ENCODE data around the gene C14orf132. TPM values are rescaled to one million over a fixed set of nuclear protein-coding genes. Genes with fewer than 3 reads are reported as not detected.

Gene C14orf132
- total and polyA plus RNA-seq, 4 experiments from 2014 or later: 1.2 to 20.6 (median 9.7) TPM

GRCh38 chr14:96085369-96085768, 46.2 kb downstream of the C14orf132 start:
- intact Hi-C loops (cut with micrococcal nuclease): no loop called here
- H3K27ac Mint-ChIP-seq: peak overlapping the region in 1 of 7 donors; percentile 12

GRCh38 chr14:96086032-96086431, 46.9 kb downstream of the C14orf132 start:
- intact Hi-C loops (cut with micrococcal nuclease): no loop called here
- H3K9me3 ChIP-seq (ENCODE audit: control insufficient read depth in 1 of 2, low read length in 2 of 2): no peaks in the 10 kb centered on the region
- ChIA-PET CTCF (ENCODE audit: partially characterized antibody) (no interaction called here), POLR2A (ENCODE audit: partially characterized antibody) (no interaction called here)
- H3K27me3 ChIP-seq (ENCODE audit: insufficient read depth, low read length): no peaks in the 10 kb centered on the region
- Mint-ChIP-seq H3K27me3 (peaks cover 2 to 8% of the 10 kb centered on the region in 2 donors), H3K9me3 (peaks cover 0 to 2% (median 0%) of the 10 kb centered on the region in 8 donors), H3K36me3 (peaks cover 0 to 2% of the 10 kb centered on the region in 2 donors), H3K27ac (peak overlapping the region in 1 of 7 donors; percentile 32), H3K4me1 (no peaks in the 10 kb centered on the region), H3K4me3 (no peak overlapping the region)
- no peaks in the 10 kb centered on the region for H3K36me3 ChIP-seq (ENCODE audit: insufficient read depth, low read length)
- no peak overlapping the region for H3K27ac ChIP-seq (ENCODE audit: low read depth, low read length)
- no peak for DNase-seq
- no peaks in the 10 kb centered on the region for H3K4me1 ChIP-seq (ENCODE audit: insufficient read depth, low read length)
- no peak overlapping the region for H3K4me3 ChIP-seq (ENCODE audit: low read length in 2 of 2)

More at GRCh38 chr14:96085369-96085768, 46.2 kb downstream of the C14orf132 start:
- H3K27ac ChIP-seq (ENCODE audit: low read depth, low read length): no peak overlapping the region
- no peak overlapping the region for H3K4me3 ChIP-seq (ENCODE audit: low read length in 2 of 2)
- ChIA-PET POLR2A (ENCODE audit: partially characterized antibody) (no interaction called here), CTCF (ENCODE audit: partially characterized antibody) (no interaction called here)
- no peaks in the 10 kb centered on the region for H3K36me3 ChIP-seq (ENCODE audit: insufficient read depth, low read length)
- no peaks in the 10 kb centered on the region for H3K4me1 Mint-ChIP-seq
- DNase-seq: no peak
- H3K27me3 Mint-ChIP-seq: peaks cover 6 to 7% of the 10 kb centered on the region in 2 donors
- H3K4me3 Mint-ChIP-seq: no peak overlapping the region
- no peaks in the 10 kb centered on the region for H3K9me3 ChIP-seq (ENCODE audit: control insufficient read depth in 1 of 2, low read length in 2 of 2)
- H3K9me3 Mint-ChIP-seq: peaks cover 0 to 6% (median 0%) of the 10 kb centered on the region in 8 donors
- no peaks in the 10 kb centered on the region for H3K4me1 ChIP-seq (ENCODE audit: insufficient read depth, low read length)
- no peaks in the 10 kb centered on the region for H3K27me3 ChIP-seq (ENCODE audit: insufficient read depth, low read length)
- peaks cover 0 to 2% of the 10 kb centered on the region in 2 donors for H3K36me3 Mint-ChIP-seq

GRCh38 chr14:96086574-96087077, 47.5 kb downstream of the C14orf132 start:
- Mint-ChIP-seq H3K27me3 (peaks cover 2 to 8% of the 10 kb centered on the region in 2 donors), H3K9me3 (no peaks in the 10 kb centered on the region), H3K4me3 (no peak overlapping the region), H3K4me1 (no peaks in the 10 kb centered on the region), H3K36me3 (peaks cover 0 to 2% of the 10 kb centered on the region in 2 donors), H3K27ac (no peak overlapping the region)
- intact Hi-C loops (cut with micrococcal nuclease): no loop called here
- H3K36me3 ChIP-seq (ENCODE audit: insufficient read depth, low read length): no peaks in the 10 kb centered on the region
- ChIA-PET CTCF (ENCODE audit: partially characterized antibody) (no interaction called here), POLR2A (ENCODE audit: partially characterized antibody) (no interaction called here)
- no peaks in the 10 kb centered on the region for H3K4me1 ChIP-seq (ENCODE audit: insufficient read depth, low read length)
- H3K27me3 ChIP-seq (ENCODE audit: insufficient read depth, low read length): no peaks in the 10 kb centered on the region
- DNase-seq: no peak
- no peak overlapping the region for H3K27ac ChIP-seq (ENCODE audit: low read depth, low read length)
- no peak overlapping the region for H3K4me3 ChIP-seq (ENCODE audit: low read length in 2 of 2)
- no peaks in the 10 kb centered on the region for H3K9me3 ChIP-seq (ENCODE audit: control insufficient read depth in 1 of 2, low read length in 2 of 2)

- Mint-ChIP-seq H3K36me3 (peaks cover 0 to 2% of the 10 kb centered on the region in 2 donors), H3K27ac (no peak overlapping the region), H3K27me3 (peaks cover 2 to 5% of the 10 kb centered on the region in 2 donors), H3K4me1 (no peaks in the 10 kb centered on the region), H3K4me3 (no peak overlapping the region), H3K9me3 (no peaks in the 10 kb centered on the region)
- Histone ChIP-seq H3K4me3 (ENCODE audit: low read length in 2 of 2) (no peak overlapping the region), H3K9me3 (ENCODE audit: control insufficient read depth in 1 of 2, low read length in 2 of 2) (no peaks in the 10 kb centered on the region), H3K36me3 (ENCODE audit: insufficient read depth, low read length) (no peaks in the 10 kb centered on the region), H3K4me1 (ENCODE audit: insufficient read depth, low read length) (no peaks in the 10 kb centered on the region), H3K27me3 (ENCODE audit: insufficient read depth, low read length) (no peaks in the 10 kb centered on the region), H3K27ac (ENCODE audit: low read depth, low read length) (no peak overlapping the region)
- DNase-seq: no peak
- POLR2A ChIA-PET (ENCODE audit: partially characterized antibody): no interaction called here
- intact Hi-C loops (cut with micrococcal nuclease): no loop called here
- CTCF ChIA-PET (ENCODE audit: partially characterized antibody): no interaction called here
These were observed 48.9 kb downstream of the C14orf132 start for GRCh38 chr14:96088074-96088473.

GRCh38 chr14:96088481-96088880, 49.3 kb downstream of the C14orf132 start:
- intact Hi-C loops (cut with micrococcal nuclease): no loop called here
- Histone ChIP-seq H3K27me3 (ENCODE audit: insufficient read depth, low read length) (no peaks in the 10 kb centered on the region), H3K4me1 (ENCODE audit: insufficient read depth, low read length) (no peaks in the 10 kb centered on the region), H3K9me3 (ENCODE audit: control insufficient read depth in 1 of 2, low read length in 2 of 2) (no peaks in the 10 kb centered on the region), H3K27ac (ENCODE audit: low read depth, low read length) (no peak overlapping the region), H3K4me3 (ENCODE audit: low read length in 2 of 2) (no peak overlapping the region), H3K36me3 (ENCODE audit: insufficient read depth, low read length) (no peaks in the 10 kb centered on the region)
- Mint-ChIP-seq H3K4me1 (no peaks in the 10 kb centered on the region), H3K27me3 (peaks cover 2% of the 10 kb centered on the region in 2 donors), H3K4me3 (no peak overlapping the region), H3K36me3 (peaks cover 0 to 2% of the 10 kb centered on the region in 2 donors), H3K9me3 (no peaks in the 10 kb centered on the region), H3K27ac (no peak overlapping the region)
- DNase-seq: no peak
- ChIA-PET CTCF (ENCODE audit: partially characterized antibody) (no interaction called here), POLR2A (ENCODE audit: partially characterized antibody) (no interaction called here)

GRCh38 chr14:96088911-96089310, 49.7 kb downstream of the C14orf132 start:
- Histone ChIP-seq H3K4me3 (ENCODE audit: low read length in 2 of 2) (no peak overlapping the region), H3K27me3 (ENCODE audit: insufficient read depth, low read length) (no peaks in the 10 kb centered on the region), H3K4me1 (ENCODE audit: insufficient read depth, low read length) (no peaks in the 10 kb centered on the region), H3K36me3 (ENCODE audit: insufficient read depth, low read length) (no peaks in the 10 kb centered on the region), H3K27ac (ENCODE audit: low read depth, low read length) (no peak overlapping the region), H3K9me3 (ENCODE audit: control insufficient read depth in 1 of 2, low read length in 2 of 2) (no peaks in the 10 kb centered on the region)
- Mint-ChIP-seq H3K36me3 (peaks cover 0 to 2% of the 10 kb centered on the region in 2 donors), H3K27me3 (peaks cover 2% of the 10 kb centered on the region in 2 donors), H3K27ac (no peak overlapping the region), H3K4me3 (no peak overlapping the region), H3K4me1 (no peaks in the 10 kb centered on the region), H3K9me3 (no peaks in the 10 kb centered on the region)
- ChIA-PET POLR2A (ENCODE audit: partially characterized antibody) (no interaction called here), CTCF (ENCODE audit: partially characterized antibody) (no interaction called here)
- intact Hi-C loops (cut with micrococcal nuclease): no loop called here
- DNase-seq: no peak

- H3K36me3 Mint-ChIP-seq: peaks cover 0 to 2% of the 10 kb centered on the region in 2 donors
- Histone ChIP-seq H3K9me3 (ENCODE audit: control insufficient read depth in 1 of 2, low read length in 2 of 2) (no peaks in the 10 kb centered on the region), H3K27ac (ENCODE audit: low read depth, low read length) (no peak overlapping the region), H3K4me1 (ENCODE audit: insufficient read depth, low read length) (no peaks in the 10 kb centered on the region), H3K27me3 (ENCODE audit: insufficient read depth, low read length) (no peaks in the 10 kb centered on the region), H3K36me3 (ENCODE audit: insufficient read depth, low read length) (no peaks in the 10 kb centered on the region), H3K4me3 (ENCODE audit: low read length in 2 of 2) (no peak overlapping the region)
- H3K27ac Mint-ChIP-seq: peak overlapping the region in 1 of 7 donors; percentile 19
- no peaks in the 10 kb centered on the region for H3K9me3 Mint-ChIP-seq
- H3K4me3 Mint-ChIP-seq: no peak overlapping the region
- peaks cover 2% of the 10 kb centered on the region in 2 donors for H3K27me3 Mint-ChIP-seq
- intact Hi-C loops (cut with micrococcal nuclease): no loop called here
- ChIA-PET CTCF (ENCODE audit: partially characterized antibody) (no interaction called here), POLR2A (ENCODE audit: partially characterized antibody) (no interaction called here)
- H3K4me1 Mint-ChIP-seq: no peaks in the 10 kb centered on the region
- no peak for DNase-seq
These were observed 50.2 kb downstream of the C14orf132 start for GRCh38 chr14:96089401-96089800.

All from CD4-positive, alpha-beta memory T cell (primary cell).